NCI-H128 (cell line): ENCODE data around the gene TGM6.

Source experiments
- DNase-seq: peaks from one replicate; lab custom pipeline; 2025; ENCODE audit not compliant: unreplicated experiment; lab: John Stamatoyannopoulos, UW

TGM6 gene

DNA sequence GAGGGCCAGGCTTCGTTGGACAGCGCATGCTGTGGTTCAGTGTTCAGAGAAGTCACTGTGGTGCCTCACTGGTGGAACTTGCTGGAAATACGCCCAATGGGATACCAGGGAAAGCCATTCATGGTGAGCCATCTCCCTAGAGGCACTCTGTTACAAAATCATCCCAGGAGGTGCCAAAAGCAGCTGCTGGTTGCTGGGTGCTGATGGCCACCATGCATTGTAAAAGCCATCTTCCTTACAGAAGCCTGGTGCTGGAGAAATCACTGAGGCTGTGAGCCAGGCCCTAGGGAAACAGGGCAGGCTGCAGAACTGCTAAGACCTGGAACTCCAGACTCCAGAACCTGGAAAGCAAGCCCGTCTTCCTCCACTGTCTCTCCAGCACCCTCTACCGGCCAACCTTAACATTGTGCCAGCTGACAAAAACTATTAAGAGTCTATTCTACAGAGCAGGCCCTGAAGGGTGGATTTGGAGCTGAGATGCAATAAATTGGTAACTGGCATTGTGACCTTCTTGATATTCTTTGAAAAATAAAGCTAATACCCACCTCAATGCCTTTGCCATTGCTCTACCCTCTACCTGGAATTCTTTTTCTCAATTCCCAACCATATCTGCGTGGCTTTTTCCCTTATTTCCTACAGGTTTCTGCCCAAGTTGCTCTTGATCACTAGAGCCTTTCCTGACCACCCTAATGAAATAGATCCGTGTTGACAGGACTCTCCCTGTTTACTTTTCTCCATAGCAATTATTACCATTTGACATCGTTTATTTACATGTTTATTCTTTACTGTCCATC, 71.4 kb downstream of the TGM6 start:
- DNase-seq, result peak; percentile 45

DNA sequence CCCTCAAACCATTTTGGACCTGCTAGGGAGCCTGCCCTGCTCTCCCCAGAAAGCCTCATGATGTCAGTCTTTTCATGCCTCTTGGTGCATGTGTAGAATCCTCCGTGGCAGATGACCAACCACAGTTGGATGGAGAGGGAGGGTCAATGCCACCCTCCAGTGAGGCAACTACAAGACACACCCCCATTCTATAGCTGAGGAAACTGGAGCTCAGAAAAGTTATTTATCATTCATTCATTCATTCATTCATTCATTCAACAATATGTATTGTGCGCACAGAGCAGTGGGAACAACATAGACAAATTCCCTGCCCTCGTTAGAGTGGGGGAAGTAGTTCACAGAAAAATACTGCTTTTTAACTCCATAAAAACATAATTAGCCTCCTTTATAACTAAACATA, 73.1 kb downstream of the TGM6 start:
- no peak for DNase-seq

DNA sequence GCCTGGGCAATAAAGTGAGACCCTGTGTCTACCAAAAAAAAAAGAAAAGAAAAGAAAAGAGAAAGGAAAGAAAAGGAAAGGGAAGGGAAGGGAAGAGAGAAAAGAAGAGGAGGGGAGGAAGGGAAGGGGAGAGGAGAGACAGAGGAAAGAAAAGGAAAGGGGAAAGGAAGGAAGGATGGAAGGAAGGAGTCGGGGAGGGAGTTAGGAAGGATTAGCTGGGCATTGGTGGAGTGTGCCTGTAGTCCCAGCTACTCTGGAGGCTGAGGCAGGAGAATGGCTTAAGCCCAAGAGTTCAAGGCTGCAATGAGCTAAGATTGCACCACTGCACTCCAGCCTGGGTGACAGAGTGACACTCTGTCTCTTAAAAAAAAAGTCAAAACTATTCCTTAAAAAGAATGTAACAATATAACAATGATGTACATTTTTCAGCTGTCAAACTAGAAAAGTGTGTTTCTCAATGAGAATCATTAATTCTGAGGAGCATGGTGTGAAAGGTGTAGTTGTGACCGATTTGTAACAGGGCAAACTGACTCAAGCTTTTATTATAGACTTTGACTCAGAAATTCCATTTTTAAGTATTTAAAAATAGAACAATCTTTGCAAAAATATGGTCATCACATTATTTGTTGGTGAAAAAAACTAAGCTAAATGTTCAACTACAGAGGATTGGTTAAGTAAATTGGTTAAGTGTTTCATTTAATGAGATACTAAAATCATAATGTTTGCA, 75.2 kb downstream of the TGM6 start:
- no peak for DNase-seq

DNA sequence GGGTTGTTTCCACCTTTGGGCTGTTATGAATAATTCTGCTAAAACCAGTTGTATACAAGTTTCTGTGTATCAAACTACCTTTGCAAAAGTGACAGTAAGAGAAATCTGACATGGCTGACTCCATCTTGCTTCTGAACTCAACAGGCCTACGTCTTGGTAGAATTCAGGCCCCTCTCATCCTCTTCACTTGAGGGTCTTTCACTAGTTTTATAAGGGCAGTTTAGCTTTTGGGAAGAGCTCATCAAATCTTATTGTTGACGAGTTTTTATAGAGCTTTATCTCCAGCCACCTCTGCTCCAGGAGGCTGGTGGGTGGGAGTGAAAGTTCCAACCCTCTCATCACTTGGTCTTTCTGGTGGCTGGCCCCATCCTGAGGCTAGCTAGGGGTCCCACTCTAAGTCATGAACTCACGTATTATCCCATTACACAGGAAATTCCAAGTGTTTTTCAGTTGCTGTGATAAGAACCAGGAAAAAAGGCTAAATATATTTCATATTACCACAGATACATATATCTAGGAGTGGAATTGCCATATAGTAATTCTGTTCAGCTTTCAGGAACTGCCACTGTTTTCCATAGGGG, 78.3 kb downstream of the TGM6 start:
- no peak for DNase-seq

DNA sequence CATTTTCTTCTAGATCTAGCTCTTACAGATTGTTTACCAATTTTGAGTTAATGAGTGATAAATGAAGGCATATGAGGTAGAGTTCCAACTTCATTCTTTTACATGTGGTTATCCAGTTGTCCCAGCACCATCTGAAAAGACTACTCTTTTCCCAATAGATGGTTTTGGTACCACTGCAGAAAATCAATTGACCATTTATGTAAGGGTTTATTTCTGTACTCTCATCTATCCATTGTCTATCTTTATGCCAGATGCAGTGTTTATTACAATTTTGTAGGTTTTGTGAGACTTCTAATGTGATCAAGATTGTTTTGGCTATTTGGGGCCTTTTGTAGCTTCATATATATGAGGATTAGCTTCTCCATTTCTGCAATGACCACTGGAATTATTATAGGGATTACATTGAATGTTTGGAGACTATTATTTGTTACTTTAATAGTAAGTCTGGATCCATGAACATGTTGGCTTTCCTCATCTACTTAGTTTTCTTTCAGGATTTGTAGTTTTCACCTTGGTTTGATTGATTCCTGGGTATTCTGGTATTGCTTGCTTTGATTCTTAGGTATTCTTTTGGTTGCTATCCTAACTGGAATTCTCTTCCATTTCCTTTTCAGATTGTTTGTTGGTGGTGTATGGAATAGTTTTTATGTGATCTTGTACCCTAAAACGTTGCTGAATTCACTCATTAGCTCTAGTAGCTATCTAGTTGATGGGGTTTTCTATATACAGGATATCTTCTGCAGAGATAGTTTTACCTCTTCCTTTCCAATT, 79.5 kb downstream of the TGM6 start:
- DNase-seq, result no peak

DNA sequence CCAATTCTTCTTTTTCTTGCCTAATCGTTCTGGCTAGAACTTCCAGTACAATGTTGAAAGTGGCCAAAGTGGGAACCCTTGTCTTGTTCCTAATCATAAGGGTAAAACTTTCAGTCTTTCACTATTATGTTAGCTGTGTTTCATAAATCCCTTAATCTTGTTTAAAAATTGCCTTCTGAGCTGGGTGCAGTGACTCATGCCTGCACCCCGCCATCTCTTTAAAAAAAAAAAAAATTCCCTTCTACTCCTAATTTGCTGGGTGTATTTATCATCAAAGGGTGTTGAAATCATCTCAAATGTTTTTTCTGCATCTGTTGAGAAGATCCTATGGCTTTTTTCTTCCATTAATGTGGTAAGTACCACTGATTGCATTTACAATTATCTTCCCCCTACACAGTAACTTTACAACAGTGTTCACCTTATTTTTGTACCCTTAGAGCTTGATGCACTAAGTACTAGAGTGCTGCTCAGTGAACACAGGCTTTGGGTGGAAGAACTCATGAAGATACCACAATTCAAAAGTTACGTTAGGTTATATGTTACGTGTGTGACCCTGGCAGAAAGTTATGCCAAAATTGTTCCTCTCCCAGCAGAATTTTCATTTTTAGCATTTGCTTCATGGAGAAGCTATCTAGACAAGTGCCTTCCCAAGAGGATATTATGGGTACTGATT, 80.2 kb downstream of the TGM6 start:
- DNase-seq, result no peak

DNA sequence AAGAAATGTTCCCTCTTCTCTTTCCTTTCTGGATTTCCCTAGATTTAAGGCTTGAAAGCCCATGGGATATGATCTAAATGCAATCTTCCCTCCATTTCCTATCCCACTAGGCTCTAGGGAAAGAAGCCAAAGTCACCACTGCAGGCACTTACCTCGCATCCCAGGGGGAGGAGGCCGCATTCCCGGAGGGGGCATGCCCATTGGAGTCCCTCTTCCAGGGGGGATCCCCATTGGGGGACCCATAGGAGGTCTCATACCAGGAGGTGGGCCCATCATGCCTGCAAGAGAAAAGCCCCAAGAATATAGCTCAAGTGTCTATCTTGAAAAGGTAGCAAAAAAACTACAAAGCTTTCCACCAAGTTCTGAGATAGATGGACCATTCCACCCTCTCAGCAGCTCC, 81.8 kb downstream of the TGM6 start:
- no peak for DNase-seq

DNA sequence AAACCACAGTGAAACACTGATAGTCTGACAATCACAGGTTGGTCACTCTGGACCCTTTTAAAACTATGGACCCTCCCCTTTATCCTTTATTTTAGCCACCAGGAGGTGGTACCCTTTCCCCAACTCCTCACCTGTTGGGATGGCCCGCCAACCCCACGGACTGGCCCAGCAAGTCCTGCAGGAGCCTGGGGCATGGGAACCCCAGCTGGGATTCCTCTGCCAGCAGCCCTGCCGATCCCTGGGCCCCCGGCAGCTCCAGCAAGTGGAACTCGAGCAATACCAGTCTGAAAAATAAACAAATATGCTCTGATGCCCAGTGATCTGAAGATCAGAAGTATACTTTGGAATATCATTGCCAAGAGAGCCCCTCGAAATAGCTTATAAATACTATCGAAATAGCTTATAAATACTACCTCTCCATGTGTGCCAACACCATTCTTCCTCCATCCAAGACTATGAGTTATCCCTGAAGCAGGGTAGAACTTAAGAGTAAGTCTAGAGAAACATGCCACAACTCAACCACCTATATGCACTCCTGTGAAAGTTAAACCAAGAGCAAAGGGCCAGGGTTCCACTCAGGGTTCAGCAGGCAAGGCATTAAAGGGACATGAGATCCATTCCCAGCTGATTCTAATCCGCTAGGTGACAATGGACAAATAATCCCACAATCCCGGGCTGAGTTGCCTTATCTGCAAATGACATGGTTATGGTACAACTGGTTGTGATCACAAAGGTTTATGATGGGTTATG, 83.1 kb downstream of the TGM6 start:
- DNase-seq, result no peak

DNA sequence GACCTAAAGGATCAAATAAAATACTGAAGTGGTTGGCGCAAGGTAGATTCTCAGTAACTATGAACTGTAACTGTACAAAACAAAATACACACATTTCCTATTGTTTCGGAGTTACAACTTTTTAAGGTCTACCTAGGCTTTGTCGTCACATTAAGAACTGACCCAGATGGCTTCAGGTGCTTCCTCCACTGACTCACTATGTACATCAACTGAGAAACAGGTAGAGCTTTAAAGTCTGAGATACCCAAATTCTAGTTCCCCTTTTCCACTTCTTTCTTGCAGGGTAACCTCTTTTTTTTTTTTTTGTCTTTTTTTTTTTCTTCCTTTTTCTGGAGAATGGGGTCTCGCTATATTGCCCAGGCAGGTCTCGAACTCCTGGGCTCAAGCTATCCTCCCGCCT, 84.4 kb downstream of the TGM6 start:
- no peak for DNase-seq

DNA sequence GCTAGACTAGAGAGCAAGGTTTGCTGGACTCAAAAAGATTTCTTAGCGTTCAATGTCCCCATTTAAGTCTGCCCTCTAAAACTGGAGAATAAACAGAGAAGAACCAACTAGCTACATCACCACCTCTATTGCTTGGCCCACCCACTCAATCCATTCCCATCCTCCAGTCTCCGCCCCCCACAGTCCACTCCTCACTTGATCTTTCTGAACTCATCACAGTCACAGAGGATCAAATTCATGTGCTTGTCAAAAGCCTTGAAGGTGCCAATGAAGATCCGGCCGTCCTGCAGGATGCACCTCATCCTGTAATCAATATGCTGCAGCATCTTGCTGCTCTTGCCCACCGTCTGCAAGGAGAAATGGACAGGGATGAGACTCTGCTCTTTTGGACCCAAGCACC, 86.7 kb downstream of the TGM6 start:
- DNase-seq, result no peak

DNA sequence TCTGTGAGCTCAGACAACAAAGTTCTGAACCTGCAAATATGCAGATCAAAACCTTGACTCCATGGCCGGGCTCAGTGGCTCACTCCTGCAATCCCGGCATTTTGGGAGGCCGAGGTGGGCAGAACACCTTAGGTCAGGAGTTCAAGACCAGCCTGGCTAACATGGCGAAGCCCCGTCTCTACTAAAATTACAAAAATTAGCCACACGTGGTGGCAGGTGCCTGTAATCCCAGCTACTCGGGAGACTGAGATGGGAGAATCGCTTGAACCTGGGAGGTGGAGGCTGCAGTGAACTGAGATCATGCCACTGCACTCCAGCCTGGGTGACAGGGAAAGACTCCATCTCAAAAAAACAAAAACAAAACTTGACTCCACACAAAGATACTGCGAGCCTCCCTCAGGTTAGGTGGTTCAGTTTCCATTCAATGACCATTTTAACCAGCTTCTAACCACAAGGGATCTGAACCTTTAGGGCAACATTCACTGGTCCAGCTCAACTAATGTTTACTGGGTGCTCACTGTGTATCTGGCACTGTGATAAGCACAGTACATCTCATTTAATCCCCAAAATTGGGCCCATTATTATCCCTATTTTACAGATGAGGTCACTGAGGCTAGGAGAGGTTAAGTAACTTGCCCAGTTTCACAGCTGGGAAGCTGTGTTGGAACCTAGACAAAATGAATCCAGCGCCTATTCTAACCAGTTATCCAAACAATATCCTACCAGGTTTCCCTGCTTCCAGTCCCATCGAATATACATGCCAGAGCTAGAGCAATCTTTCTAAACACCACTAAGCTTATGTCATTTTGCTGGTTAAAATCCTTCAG, 88.1 kb downstream of the TGM6 start:
- no peak for DNase-seq

DNA sequence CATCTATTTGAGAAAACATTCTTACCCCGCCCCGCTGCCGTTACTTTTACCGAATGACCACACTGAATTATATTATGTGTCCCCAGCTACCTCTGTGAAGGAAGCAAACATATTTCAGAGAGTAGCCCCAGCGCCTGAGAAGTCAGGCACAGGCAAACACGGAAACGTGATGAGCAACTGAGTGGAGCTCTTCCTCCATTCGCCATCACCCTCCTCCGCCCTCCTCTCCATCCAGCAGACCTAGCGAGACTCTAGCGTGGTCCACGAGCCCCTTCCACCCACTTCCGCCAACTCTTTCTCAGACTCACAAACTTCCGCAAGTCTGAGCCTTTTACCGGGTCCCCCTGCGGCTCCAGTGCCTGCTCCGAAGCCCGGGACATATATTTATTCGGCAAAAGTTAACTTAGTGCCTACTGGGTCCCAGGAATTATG, 89.3 kb downstream of the TGM6 start:
- DNase-seq, result no peak

DNA sequence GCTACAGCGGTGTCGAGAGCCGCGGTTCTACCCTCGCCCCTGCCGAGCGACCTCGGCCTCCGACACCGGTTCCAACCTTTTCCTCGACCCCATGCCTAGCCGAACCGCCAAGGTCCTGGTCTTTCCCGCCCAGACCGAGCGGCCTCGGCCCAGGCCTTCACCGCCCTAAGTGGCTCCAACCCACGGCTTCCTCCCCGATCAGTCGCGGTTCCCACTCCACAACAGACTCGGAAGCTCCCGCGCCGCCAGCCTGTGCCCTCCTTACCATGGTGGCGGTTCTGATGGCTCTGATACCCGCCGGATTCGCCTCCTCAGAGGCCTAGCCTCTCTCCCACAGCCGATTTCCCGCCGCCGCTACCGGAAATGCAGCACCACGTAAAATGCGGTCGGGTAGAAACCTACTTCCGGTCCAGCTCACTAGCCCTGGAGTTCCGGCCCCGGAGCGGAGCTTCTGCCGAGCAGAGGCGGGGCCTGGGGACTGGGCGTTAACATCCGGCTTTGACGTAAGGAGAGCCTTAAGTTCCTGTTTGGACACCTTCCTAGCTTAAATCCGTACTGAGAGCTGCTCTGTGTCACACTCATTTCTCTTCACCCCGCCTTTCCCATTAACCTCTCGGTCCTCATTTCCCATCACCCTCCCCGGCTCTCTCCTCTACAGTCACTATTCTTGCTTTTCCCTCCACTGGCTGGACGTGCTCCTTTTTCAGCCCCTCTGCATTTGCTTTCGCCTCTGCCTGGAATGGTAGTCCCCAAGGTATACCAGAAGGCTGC, 89.9 kb downstream of the TGM6 start, which contains the start of gene SNRPB:
Gene SNRPB (minus strand): TSS at position 367 of the 771 bp plus-strand sequence. CDS start 99 bp downstream, at position 268.
- DNase-seq, result peak; percentile 97

DNA sequence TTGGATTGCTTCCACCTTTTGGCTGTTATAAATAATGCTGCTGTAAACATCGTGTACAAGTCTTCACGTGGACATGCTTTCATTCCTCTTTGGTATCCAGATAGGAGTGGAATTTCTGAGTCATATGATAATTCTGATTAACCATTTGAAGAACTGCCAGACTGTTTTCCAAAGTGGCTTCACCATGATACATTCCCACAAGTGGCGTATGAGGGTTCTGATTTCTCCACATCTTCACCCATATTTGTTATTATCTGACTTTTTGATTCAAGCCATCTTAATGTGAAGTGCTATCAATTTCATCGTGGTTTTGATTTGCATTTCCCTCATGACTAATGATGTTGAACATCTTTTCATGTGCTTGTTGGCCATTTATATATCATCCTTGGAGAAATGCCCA, 92.8 kb downstream of the TGM6 start:
- no peak for DNase-seq

DNA sequence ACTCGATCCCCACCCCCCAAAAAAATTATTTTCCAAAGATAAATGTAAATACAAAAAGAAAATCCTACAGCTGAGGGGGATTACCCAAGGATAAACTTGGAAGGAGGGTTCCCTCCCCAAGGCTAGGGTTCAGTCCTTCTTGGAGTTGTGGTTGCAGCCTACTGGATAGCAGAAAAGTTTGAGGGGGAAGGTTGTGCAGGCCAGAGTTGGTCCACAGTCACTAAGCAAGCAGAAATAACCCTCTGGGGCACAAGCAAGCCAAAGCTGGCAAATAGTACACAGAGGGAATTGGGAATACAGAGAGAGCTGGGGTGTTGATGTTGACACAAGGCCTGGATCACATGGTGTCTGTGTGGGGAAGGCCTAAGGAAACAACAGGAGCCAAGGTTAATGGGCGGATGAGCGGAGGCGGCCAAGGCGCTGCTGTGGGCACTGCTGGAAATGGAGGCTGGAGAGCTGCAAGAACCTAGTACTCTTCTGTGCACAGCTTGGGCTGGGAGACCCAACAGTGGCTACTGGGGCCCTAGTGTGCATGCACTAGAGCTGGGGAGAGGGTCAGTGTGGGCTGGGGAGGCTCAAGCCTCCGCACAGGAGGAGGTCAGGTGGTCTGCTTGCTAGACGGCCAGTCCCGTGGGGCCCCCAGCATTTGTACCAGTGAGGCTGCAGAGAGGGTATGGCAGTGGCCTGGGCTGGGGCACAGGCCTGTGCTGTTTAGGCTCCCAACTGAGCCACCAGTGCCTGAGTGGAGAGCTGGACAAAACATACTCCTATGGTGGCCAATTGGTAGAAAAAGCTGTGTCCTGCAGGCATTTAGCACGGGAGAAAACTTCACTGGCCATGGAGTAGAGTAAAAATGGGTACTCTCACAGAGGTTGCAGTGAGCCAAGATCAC, 95.4 kb downstream of the TGM6 start:
- no peak for DNase-seq

DNA sequence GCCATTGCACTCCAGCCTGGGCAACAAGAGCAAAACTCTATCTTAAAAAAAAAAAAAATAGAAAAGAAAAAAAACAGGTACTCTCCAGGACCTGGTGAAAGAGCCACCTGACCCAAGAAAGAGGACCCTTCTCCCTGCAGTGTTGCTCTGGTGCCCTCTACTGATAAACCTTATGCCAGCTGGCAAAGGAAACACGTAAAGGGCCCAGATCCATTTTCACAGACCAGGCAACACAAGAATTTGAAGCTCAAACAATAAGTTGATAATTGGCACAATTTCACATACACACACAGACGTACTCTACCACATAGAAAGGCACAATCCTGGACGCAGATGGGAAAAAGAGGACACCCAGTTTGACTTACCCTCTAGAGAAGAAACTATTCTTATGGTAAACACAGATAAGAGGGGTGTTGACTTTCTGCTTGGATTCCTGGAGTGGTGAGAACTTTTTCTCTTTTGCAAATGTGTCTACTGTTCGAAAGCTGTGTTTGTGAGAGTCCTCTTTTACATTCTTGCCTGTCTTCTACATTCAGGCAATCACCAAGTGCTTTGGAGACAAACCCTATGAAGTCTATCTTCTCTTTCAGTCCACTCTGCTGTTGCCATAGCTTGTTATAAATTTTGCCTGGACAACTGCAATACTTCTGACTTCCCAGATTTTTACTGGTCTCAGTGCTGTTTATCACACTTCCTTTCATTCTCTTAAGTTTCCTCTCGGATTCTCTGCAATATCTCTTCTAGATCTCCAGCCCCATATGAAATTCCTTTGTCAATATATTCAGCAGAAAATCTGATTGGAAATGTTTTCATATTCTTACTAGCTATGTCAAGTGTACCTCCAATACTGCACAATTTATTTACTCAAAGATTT, 96.3 kb downstream of the TGM6 start:
- DNase-seq, result no peak
